OCI-LY3 (cell line): ENCODE data around the gene CNIH2.

ENCODE experiments used
- CTCF ChIP-seq: fragments of 200-600, 300-600 bp; sonication (generic); IDR thresholded peaks from 2 replicates; pipeline ENCODE4 v1.5.1; 2014; ENCODE audit warnings: antibody characterized with exemption, low read length, low read depth
- EZH2phosphoT487 ChIP-seq: fragments of 200-600 bp; shearing (Covaris generic); IDR thresholded peaks from 2 replicates; pipeline ENCODE4 v1.6.1; 2018; ENCODE audit warnings: antibody characterized with exemption, mixed run types, low read depth

GRCh38 chr11:66247295-66247694, 30.7 kb upstream of the CNIH2 start:
- TF ChIP-seq CTCF = no peak
- no peak for TF ChIP-seq EZH2phosphoT487
